Neural progenitor cell (in vitro differentiated cells): ENCODE results near the gene KRT3. TPM values are rescaled to one million over a fixed set of nuclear protein-coding genes. Genes with fewer than 3 reads are reported as not detected.

Source experiments
- DNase-seq: peaks from one replicate; pipeline ENCODE4 v3.0.0-alpha.2; 2016; ENCODE audit warnings: low spot score
- H2AFZ ChIP-seq: fragments of 200-600 bp; sonication (generic); replicated peaks from 2 replicates; pipeline ENCODE4 v1.6.1; 2016; ENCODE audit warnings: antibody characterized with exemption
- H3F3A ChIP-seq: fragments of 200-600 bp; sonication (generic); 2 replicates; pipeline ENCODE4 v1.6.1; 2016; ENCODE audit warnings: antibody characterized with exemption, low read depth
- H3K27ac ChIP-seq: fragments of 200-600 bp; sonication (generic); 2 replicates; pipeline ENCODE4 v1.5.1; 2016; ENCODE audit warnings: mild to moderate bottlenecking
- H3K27me3 ChIP-seq: fragments of 200-600 bp; sonication (generic); 2 replicates; pipeline ENCODE4 v1.6.1; 2016; ENCODE audit warnings: mild to moderate bottlenecking, moderate library complexity
- H3K36me3 ChIP-seq: fragments of 200-600 bp; sonication (generic); 2 replicates; pipeline ENCODE4 v1.5.1; 2016
- H3K4me1 ChIP-seq: fragments of 200-600 bp; sonication (generic); 2 replicates; pipeline ENCODE4 v1.6.1; 2016; ENCODE audit warnings: mixed run types
- H3K4me2 ChIP-seq: fragments of 200-600 bp; sonication (generic); 2 replicates; pipeline ENCODE4 v1.6.1; 2016
- H3K4me3 ChIP-seq: fragments of 200-600 bp; sonication (generic); 2 replicates; pipeline ENCODE4 v1.5.1; 2016
- H3K79me2 ChIP-seq: fragments of 200-600 bp; sonication (generic); 2 replicates; pipeline ENCODE4 v1.6.1; 2016; ENCODE audit warnings: low read depth
- H3K9ac ChIP-seq: fragments of 200-600 bp; sonication (generic); 2 replicates; pipeline ENCODE4 v1.6.1; 2016
- H3K9me3 ChIP-seq: fragments of 200-600 bp; sonication (generic); 2 replicates; pipeline ENCODE4 v1.5.1; 2016; ENCODE audit warnings: low read depth
- H4K20me1 ChIP-seq: fragments of 200-600 bp; sonication (generic); 2 replicates; pipeline ENCODE4 v1.6.1; 2016; ENCODE audit warnings: low read depth
- H3K27ac Mint-ChIP-seq: 3 replicates; pipeline ENCODE4 v1.8.0; 2021; ENCODE audit warnings: mixed read lengths
- H3K27me3 Mint-ChIP-seq: 2 replicates; pipeline ENCODE4 v1.8.0; 2022; ENCODE audit warnings: low read depth, mild to moderate bottlenecking, inconsistent platforms, moderate library complexity, mixed read lengths; ENCODE audit not compliant: insufficient read depth
- H3K36me3 Mint-ChIP-seq: 3 replicates; pipeline ENCODE4 v1.8.0; 2021; ENCODE audit warnings: mixed read lengths
- H3K4me1 Mint-ChIP-seq: 3 replicates; pipeline ENCODE4 v1.8.0; 2021; ENCODE audit warnings: mixed read lengths
- H3K4me3 Mint-ChIP-seq: 3 replicates; pipeline ENCODE4 v1.8.0; 2021; ENCODE audit warnings: mild to moderate bottlenecking, moderate library complexity, mixed read lengths
- H3K9me3 Mint-ChIP-seq: 3 replicates; pipeline ENCODE4 v1.8.0; 2020; ENCODE audit warnings: mixed read lengths
- CTCF ChIP-seq: fragments of 200-600 bp; sonication (generic); IDR thresholded peaks from 2 replicates; pipeline ENCODE4 v1.5.1; 2017; ENCODE audit warnings: antibody characterized with exemption, mild to moderate bottlenecking
- EZH2 ChIP-seq: fragments of 200-600 bp; sonication (generic); IDR thresholded peaks from 2 replicates; pipeline ENCODE4 v1.6.1; 2017; ENCODE audit warnings: antibody characterized with exemption, mild to moderate bottlenecking, moderate library complexity
- EZH2phosphoT487 ChIP-seq: fragments of 200-600 bp; sonication (generic); IDR thresholded peaks from 2 replicates; pipeline ENCODE4 v1.6.1; 2017; ENCODE audit warnings: antibody characterized with exemption
- total RNA-seq: library from RNA; depleted of rRNA; stranded (reverse); fragments of >200 nt; gene quantifications from 2 replicates; pipeline ENCODE4 v1.2.3, GENCODE V29; 2015; ENCODE audit warnings: low replicate concordance

The KRT3 gene
- total RNA-seq, 1 donor from 2014 or later: not detected

GRCh38 chr12:52774629-52775250, 21.2 kb downstream of the KRT3 start:
- Histone ChIP-seq H3K9me3 (no peaks in the 10 kb centered on the region), H3K4me2 (no peak overlapping the region), H3K79me2 (no peaks in the 10 kb centered on the region), H3K36me3 (no peaks in the 10 kb centered on the region), H2AFZ (no peak overlapping the region), H3K27ac (no peak overlapping the region), H3F3A (no peaks in the 10 kb centered on the region), H4K20me1 (no peaks in the 10 kb centered on the region), H3K9ac (no peak overlapping the region), H3K4me3 (no peak overlapping the region), H3K27me3 (peaks cover 4% of the 10 kb centered on the region), H3K4me1 (no peaks in the 10 kb centered on the region)
- TF ChIP-seq CTCF (no peak), EZH2 (no peak), EZH2phosphoT487 (no peak)
- Mint-ChIP-seq H3K4me1 (no peaks in the 10 kb centered on the region), H3K27me3 (peaks cover 4% of the 10 kb centered on the region), H3K36me3 (no peaks in the 10 kb centered on the region), H3K4me3 (no peak overlapping the region), H3K9me3 (peaks cover 2% of the 10 kb centered on the region), H3K27ac (no peak overlapping the region)
- DNase-seq: no peak

- no peak overlapping the region for H3K4me3 ChIP-seq
- no peaks in the 10 kb centered on the region for H3K36me3 ChIP-seq
- no peak overlapping the region for H3K27ac Mint-ChIP-seq
- no peaks in the 10 kb centered on the region for H3K4me1 Mint-ChIP-seq
- peaks cover 4% of the 10 kb centered on the region for H3K27me3 Mint-ChIP-seq
- no peak overlapping the region for H3K4me2 ChIP-seq
- no peak overlapping the region for H3K9ac ChIP-seq
- peaks cover 2% of the 10 kb centered on the region for H3K9me3 Mint-ChIP-seq
- no peak for TF ChIP-seq EZH2
- TF ChIP-seq EZH2phosphoT487: no peak
- no peak for TF ChIP-seq CTCF
- H3K27me3 ChIP-seq: no peaks in the 10 kb centered on the region
- H3K27ac ChIP-seq: no peak overlapping the region
- H3K4me1 ChIP-seq: no peaks in the 10 kb centered on the region
- no peak overlapping the region for H2AFZ ChIP-seq
- H3K79me2 ChIP-seq: no peaks in the 10 kb centered on the region
- H3K4me3 Mint-ChIP-seq: no peak overlapping the region
- no peaks in the 10 kb centered on the region for H4K20me1 ChIP-seq
- H3K36me3 Mint-ChIP-seq: no peaks in the 10 kb centered on the region
- H3K9me3 ChIP-seq: no peaks in the 10 kb centered on the region
- DNase-seq: no peak
- no peaks in the 10 kb centered on the region for H3F3A ChIP-seq
Measured at GRCh38 chr12:52772772-52773171, 23.1 kb downstream of the KRT3 start.

GRCh38 chr12:52772188-52772587, 23.7 kb downstream of the KRT3 start:
- no peak for TF ChIP-seq CTCF
- no peak for TF ChIP-seq EZH2phosphoT487
- no peak for TF ChIP-seq EZH2

More at GRCh38 chr12:52772188-52772587, 23.7 kb downstream of the KRT3 start:
- peaks cover 6% of the 10 kb centered on the region for H3K27me3 Mint-ChIP-seq
- Histone ChIP-seq H3F3A (no peaks in the 10 kb centered on the region), H3K4me2 (no peak overlapping the region), H3K27me3 (no peaks in the 10 kb centered on the region), H2AFZ (no peak overlapping the region), H3K27ac (no peak overlapping the region), H3K9me3 (no peaks in the 10 kb centered on the region), H3K4me3 (no peak overlapping the region), H3K9ac (no peak overlapping the region), H3K4me1 (no peaks in the 10 kb centered on the region), H3K36me3 (no peaks in the 10 kb centered on the region), H3K79me2 (no peaks in the 10 kb centered on the region), H4K20me1 (no peaks in the 10 kb centered on the region)
- H3K4me3 Mint-ChIP-seq: no peak overlapping the region
- H3K27ac Mint-ChIP-seq: no peak overlapping the region
- H3K9me3 Mint-ChIP-seq: peaks cover 2% of the 10 kb centered on the region
- no peaks in the 10 kb centered on the region for H3K36me3 Mint-ChIP-seq
- no peaks in the 10 kb centered on the region for H3K4me1 Mint-ChIP-seq
- no peak for DNase-seq
